ENCODE results near the gene GABRD.

GABRD gene

DNA sequence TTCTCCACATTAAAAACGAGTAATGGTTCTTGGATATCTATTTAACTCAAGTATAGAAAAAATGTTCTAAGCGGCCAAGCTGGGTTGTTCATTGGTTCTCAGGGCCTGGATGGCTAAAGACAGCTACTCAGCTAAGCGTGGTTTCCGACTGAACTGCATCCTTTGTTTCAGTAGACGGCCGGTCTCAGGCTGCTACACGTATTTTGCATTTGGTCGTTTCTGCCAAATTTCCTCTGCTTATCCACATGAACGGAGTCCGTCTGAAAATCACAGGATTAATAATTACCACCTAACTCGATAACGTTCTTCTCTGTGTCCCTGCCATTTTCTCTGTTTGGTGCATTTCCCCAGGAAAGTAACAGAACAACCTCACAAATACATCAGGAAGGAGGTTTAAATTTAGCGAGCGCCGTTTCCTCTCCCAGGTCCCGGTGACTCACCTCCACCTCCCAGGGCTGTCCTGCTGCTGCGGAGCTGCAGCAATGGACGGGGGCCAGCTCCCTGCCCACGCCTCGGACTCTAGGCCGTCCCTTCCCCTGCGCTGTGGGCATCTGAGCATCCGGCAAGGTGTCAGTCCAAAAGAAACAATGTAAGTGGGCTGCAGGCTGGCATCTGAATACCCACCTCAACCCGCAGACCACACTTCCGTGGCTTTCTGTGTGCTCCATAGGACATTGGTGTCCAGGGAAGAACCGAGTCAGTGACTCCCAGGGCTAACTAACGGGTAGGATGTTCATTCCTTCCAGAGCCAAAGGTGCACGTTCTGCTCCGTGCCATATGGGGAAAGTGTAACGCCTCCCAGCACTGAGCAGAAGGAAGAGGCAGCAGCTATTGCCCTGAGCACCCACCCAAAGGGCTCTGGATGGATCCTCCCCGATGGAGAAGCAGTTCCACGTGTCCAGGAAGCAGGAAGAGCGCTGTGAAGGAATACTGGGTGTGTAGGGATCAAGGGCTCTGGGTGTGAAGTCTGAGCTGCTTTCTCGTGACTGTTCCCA lies 4.1 kb upstream of the GABRD start:
- DNase-seq (ENCODE audit: insufficient read length, low spot score) = no peak
- FAIRE-seq = no peak
- TF ChIP-seq SPI1 (IDR thresholded peaks at IDR 0.05; ENCODE audit: low read depth, low read length) = no peak
- no peak for TF ChIP-seq PAX5 (IDR thresholded peaks at IDR 0.05; ENCODE audit: insufficient read depth, low read length, severe bottlenecking)
- TF ChIP-seq POU2F2 (IDR thresholded peaks at IDR 0.05; ENCODE audit: low read depth, low read length) = no peak
- no peak for TF ChIP-seq POLR2A (IDR thresholded peaks at IDR 0.05; ENCODE audit: low read depth, low read length)
- TF ChIP-seq POLR2AphosphoS5 (IDR thresholded peaks at IDR 0.05; ENCODE audit: low read depth, low read length) = no peak
- no peak for TF ChIP-seq TAF1 (IDR thresholded peaks at IDR 0.05; ENCODE audit: low read depth, low read length)

DNA sequence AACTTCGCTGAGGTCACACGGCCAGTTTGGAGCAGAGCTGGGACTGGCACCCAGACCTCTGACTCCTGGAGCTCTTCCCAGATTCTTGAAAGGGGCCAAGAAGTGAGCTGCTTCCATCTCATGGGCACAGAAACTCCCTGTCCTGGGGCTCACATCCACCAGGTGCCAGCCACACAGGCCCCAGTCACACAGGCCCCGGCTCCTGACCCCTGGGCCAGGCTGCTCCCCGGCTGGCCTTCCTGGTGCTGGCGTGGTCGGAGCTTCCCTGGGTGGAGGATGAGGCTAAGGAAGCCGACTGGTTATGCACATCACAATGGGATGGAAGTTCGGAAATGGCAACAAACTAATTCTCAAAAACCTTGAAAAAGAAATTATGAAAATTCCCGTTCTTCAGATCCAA lies 3.0 kb upstream of the GABRD start:
- FAIRE-seq (no peak), DNase-seq (ENCODE audit: insufficient read length, low spot score) (no peak)
- TF ChIP-seq SPI1 (IDR thresholded peaks at IDR 0.05; ENCODE audit: low read depth, low read length) (no peak), POU2F2 (IDR thresholded peaks at IDR 0.05; ENCODE audit: low read depth, low read length) (no peak), TAF1 (IDR thresholded peaks at IDR 0.05; ENCODE audit: low read depth, low read length) (no peak), PAX5 (IDR thresholded peaks at IDR 0.05; ENCODE audit: insufficient read depth, low read length, severe bottlenecking) (no peak), POLR2AphosphoS5 (IDR thresholded peaks at IDR 0.05; ENCODE audit: low read depth, low read length) (no peak), POLR2A (IDR thresholded peaks at IDR 0.05; ENCODE audit: low read depth, low read length) (no peak)

DNA sequence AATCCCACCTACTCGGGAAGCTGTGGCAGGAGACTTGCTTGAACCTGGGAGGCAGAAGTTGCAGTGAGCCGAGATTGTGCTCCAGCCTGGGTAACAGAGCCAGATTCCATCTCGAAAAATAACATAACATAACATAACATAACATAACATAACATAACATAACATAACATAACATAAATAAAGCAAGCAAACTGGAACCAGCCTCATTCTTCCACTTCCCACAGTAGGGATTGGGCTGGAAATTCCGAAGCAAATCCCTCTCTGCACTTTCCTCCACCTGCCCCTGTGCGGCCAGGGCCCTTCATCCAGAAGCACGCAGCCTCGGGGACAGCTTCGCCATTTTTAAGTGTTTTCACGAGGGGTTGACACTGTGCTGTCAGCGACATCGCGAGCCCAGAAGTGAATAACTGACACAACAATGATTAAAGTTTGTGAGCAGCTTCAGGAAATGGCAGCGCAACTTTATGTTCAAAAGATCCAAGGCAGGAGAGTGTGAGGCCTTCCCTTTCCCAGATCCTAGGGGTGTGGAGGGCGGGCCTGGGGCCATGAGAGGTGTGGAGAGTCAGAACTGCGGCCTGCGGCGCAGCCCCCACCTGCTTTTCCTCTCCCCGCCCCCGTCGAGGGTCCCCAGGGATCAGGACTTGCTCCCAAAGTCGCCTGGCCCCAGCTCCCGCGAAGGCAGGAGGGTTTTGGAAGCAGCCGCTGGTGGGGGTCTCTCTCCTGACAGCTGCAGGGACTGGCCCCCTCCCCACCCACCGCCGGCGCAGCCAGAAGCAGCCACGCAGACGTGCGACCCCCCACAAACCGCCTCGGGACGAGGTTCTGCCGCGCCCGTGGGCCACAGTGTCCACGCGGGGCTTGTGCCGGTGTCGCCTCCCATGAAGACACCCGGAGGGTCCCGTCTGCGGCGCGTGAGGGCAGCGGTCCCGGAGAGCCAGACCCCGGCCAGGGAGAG lies 651 bp upstream of the GABRD start:
- TF ChIP-seq POU2F2 (IDR thresholded peaks at IDR 0.05; ENCODE audit: low read depth, low read length) (no peak), SPI1 (IDR thresholded peaks at IDR 0.05; ENCODE audit: low read depth, low read length) (no peak), PAX5 (IDR thresholded peaks at IDR 0.05; ENCODE audit: insufficient read depth, low read length, severe bottlenecking) (no peak), POLR2A (IDR thresholded peaks at IDR 0.05; ENCODE audit: low read depth, low read length) (no peak), POLR2AphosphoS5 (IDR thresholded peaks at IDR 0.05; ENCODE audit: low read depth, low read length) (no peak), TAF1 (IDR thresholded peaks at IDR 0.05; ENCODE audit: low read depth, low read length) (no peak)
- FAIRE-seq = no peak
- no peak for DNase-seq (ENCODE audit: insufficient read length, low spot score)

DNA sequence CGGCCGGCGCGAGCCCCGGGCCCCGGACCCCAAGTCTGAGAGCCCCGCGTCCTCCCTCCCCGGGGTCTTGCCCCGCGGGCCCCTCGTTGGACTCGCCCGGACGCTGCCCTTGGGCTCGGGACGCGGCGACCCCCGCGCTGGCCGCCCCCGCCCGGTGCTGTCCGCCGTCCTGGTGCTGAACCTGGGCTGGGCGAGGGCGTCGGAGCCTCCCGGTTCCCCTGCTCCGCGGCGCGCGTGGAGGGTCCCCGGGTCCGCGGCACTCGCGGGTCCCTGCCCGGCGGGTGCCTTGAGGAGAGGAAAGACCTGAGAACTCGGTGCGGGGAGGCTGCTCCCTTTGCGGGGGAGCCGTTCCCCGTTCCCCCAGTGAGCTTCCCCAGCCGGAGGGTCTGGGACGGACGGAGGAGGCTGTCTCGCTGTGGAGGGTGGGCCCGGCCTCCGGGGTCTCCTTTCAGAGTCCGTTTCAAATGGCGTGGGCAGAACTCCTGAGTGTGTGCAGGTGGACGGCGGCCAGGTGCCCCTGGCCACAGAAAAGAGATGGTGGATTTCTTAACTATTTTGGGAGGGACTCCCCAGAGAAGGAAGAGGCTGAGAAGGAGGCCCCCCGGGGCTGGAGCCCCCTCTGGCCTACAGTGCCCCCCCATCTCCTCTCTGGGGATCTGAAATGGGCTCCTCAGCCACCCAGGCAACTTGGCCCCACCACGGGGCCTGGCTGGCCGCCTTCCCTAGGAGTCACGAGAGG lies 595 bp downstream of the GABRD start:
- no peak for FAIRE-seq
- TF ChIP-seq POU2F2 (IDR thresholded peaks at IDR 0.05; ENCODE audit: low read depth, low read length) (no peak), TAF1 (IDR thresholded peaks at IDR 0.05; ENCODE audit: low read depth, low read length) (no peak), SPI1 (IDR thresholded peaks at IDR 0.05; ENCODE audit: low read depth, low read length) (no peak), PAX5 (IDR thresholded peaks at IDR 0.05; ENCODE audit: insufficient read depth, low read length, severe bottlenecking) (no peak), POLR2A (IDR thresholded peaks at IDR 0.05; ENCODE audit: low read depth, low read length) (no peak), POLR2AphosphoS5 (IDR thresholded peaks at IDR 0.05; ENCODE audit: low read depth, low read length) (no peak)
- DNase-seq (ENCODE audit: insufficient read length, low spot score) = no peak

DNA sequence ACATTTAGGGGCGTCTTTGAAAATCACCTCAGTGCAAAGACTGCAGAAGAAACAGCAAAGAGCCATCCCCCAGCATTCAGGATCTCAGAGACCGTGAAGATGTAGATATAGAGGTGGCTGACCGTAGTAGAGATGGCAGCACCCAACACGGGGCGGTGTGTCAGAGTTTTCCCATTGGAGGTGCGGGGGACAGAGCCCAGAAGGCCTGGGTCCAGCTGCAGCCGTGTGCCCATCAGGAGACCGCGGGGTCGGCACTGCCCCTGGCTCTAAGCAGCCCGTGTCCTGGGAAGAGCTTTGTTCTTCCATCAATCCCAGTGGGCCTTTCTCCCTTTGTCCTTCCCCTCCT lies 1.1 kb downstream of the GABRD start:
- TF ChIP-seq SPI1 (IDR thresholded peaks at IDR 0.05; ENCODE audit: low read depth, low read length) = no peak
- no peak for TF ChIP-seq POLR2AphosphoS5 (IDR thresholded peaks at IDR 0.05; ENCODE audit: low read depth, low read length)
- TF ChIP-seq POLR2A (IDR thresholded peaks at IDR 0.05; ENCODE audit: low read depth, low read length) = no peak
- no peak for TF ChIP-seq TAF1 (IDR thresholded peaks at IDR 0.05; ENCODE audit: low read depth, low read length)
- TF ChIP-seq PAX5 (IDR thresholded peaks at IDR 0.05; ENCODE audit: insufficient read depth, low read length, severe bottlenecking) = no peak
- no peak for TF ChIP-seq POU2F2 (IDR thresholded peaks at IDR 0.05; ENCODE audit: low read depth, low read length)
- FAIRE-seq (no peak), DNase-seq (ENCODE audit: insufficient read length, low spot score) (no peak)

DNA sequence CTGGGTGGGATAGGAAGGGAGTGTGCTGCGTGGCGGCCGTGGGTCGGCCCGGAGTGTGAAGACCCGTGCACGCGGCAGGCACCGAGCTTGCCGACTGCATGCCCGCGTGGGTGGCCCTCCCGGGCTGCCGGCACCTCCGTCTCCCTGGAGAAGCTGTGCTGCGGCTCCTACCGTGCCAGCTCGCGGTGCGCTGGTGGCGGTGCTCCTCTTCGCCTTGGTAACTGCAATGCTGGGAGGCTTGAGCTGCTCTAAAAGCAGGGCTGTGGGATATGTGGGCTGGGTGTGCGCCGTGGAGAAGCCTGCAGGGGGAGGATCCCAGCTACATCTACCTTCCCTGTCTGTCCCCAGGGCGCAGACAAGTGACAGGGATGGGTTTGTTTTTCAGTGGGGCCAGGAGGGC lies 2.4 kb downstream of the GABRD start:
- no peak for TF ChIP-seq PAX5 (IDR thresholded peaks at IDR 0.05; ENCODE audit: insufficient read depth, low read length, severe bottlenecking)
- TF ChIP-seq SPI1 (IDR thresholded peaks at IDR 0.05; ENCODE audit: low read depth, low read length) = no peak
- no peak for TF ChIP-seq POLR2A (IDR thresholded peaks at IDR 0.05; ENCODE audit: low read depth, low read length)
- no peak for TF ChIP-seq TAF1 (IDR thresholded peaks at IDR 0.05; ENCODE audit: low read depth, low read length)
- no peak for TF ChIP-seq POU2F2 (IDR thresholded peaks at IDR 0.05; ENCODE audit: low read depth, low read length)
- TF ChIP-seq POLR2AphosphoS5 (IDR thresholded peaks at IDR 0.05; ENCODE audit: low read depth, low read length) = no peak
- DNase-seq (ENCODE audit: insufficient read length, low spot score) (no peak), FAIRE-seq (no peak)

DNA sequence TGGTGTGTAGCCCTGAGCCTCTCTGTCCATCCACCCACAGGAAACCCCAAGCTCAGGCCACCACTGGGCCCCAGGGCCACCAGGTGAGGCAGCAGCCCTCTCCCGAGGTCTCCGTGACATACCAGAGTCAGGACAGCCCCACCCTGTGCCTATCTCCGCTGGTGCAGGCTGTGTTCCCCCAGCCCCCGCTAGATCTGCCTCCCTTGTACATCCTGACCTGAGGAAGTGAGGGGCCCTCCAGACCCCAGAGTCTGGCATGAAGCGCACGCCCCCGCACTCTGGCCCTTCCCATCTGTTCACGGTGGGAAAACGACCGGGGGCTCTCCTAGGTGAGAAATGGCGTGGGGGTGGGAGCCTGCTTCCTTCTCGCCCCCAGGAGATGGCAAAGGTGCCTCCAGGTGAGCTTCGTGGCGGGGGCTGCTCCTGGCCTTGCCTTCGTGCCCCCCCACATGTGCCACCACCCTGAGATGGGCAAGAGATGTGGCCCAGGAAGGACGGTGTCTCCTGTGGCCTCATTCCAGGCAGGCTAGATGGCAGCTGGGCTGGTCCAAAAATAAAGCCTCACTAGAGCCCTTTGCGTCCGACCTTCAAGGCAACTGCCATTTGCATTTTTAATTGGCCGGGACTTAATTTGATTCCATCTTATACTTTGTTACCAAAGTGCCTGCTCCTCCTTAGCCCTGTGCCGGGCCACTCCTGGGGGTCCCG lies 3.1 kb downstream of the GABRD start:
- DNase-seq (ENCODE audit: insufficient read length, low spot score) (no peak), FAIRE-seq (no peak)
- TF ChIP-seq POLR2A (IDR thresholded peaks at IDR 0.05; ENCODE audit: low read depth, low read length) (no peak), TAF1 (IDR thresholded peaks at IDR 0.05; ENCODE audit: low read depth, low read length) (no peak), PAX5 (IDR thresholded peaks at IDR 0.05; ENCODE audit: insufficient read depth, low read length, severe bottlenecking) (no peak), SPI1 (IDR thresholded peaks at IDR 0.05; ENCODE audit: low read depth, low read length) (no peak), POLR2AphosphoS5 (IDR thresholded peaks at IDR 0.05; ENCODE audit: low read depth, low read length) (no peak), POU2F2 (IDR thresholded peaks at IDR 0.05; ENCODE audit: low read depth, low read length) (no peak)

DNA sequence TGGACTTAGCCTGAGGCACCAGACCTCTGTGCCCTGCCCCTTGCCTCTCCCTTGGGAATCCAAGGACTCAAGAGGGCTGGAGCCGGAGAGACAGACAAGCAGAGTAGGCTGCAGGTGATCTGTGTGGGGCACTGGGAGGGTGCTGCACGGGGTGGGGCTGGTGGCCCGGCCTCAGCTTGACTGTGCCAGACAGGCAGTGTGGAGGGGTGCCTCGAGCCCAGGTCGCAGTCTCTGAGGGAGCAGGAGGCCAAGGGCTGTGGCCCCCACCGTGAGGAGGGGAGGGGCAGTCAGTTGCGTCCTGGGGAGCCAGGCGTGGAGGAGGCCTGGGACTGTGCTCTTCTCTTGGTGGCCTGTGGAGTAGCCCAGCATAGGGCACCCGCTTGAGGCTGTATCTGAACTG lies 4.0 kb downstream of the GABRD start:
- DNase-seq (ENCODE audit: insufficient read length, low spot score) = no peak
- FAIRE-seq = no peak
- TF ChIP-seq POLR2AphosphoS5 (IDR thresholded peaks at IDR 0.05; ENCODE audit: low read depth, low read length) (no peak), PAX5 (IDR thresholded peaks at IDR 0.05; ENCODE audit: insufficient read depth, low read length, severe bottlenecking) (no peak), POLR2A (IDR thresholded peaks at IDR 0.05; ENCODE audit: low read depth, low read length) (no peak), TAF1 (IDR thresholded peaks at IDR 0.05; ENCODE audit: low read depth, low read length) (no peak)

Measured in GM12891 (cell line).